Measurements from ENCODE around the gene SYDE1. TPM values are rescaled to one million over a fixed set of nuclear protein-coding genes. Genes with fewer than 3 reads are reported as not detected.
"Not testable (repeated sequence)": the region's sequence is repeated elsewhere in the genome, so short reads cannot be mapped to it uniquely, and the experiment has no call there.

The SYDE1 gene
- total RNA-seq, 2 experiments from 2014 or later, result 1.1 to 1.8 TPM

DNA sequence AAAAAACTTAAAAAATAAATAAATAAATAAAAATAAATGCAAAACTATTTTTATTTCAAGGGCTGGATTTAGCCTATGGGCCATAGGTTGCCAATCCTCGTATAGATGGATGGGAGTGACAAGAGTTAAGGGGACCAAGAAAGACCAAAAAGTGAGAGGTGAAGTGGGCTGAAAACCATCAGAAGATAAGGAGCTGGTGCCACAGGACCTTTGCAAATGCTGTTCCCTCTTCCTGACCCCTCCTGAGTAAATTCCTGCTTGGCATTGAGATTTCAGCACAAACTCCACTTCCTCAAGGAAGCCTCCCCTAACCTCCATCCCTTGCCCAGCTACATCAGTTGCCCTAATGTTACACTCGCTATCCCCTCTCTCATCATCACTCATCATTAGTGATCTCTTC lies 14.2 kb upstream of the SYDE1 start:
- POLR2A ChIA-PET, result no interaction called here
- H3K4me3 Mint-ChIP-seq, result no peak overlapping the region
- no peaks in the 10 kb centered on the region for H3K36me3 Mint-ChIP-seq (ENCODE audit: low read depth)
- DNase-seq, result no peak
- intact Hi-C loops (cut with micrococcal nuclease), result no loop called here
- CTCF ChIA-PET, result interaction anchor here (0.7 to 5.7 kb wide), 9 partner anchors 9 to 326 kb away, joined by 3 to 66 read pairs (median 7); partner anchors contain the start of genes AKAP8L and SYDE1
- TF ChIP-seq CTCF (IDR thresholded peaks at IDR 0.05), result no peak
- ATAC-seq, result no peak
- H3K9me3 Mint-ChIP-seq, result no peaks in the 10 kb centered on the region
- H3K27me3 Mint-ChIP-seq, result peaks cover 4% of the 10 kb centered on the region
- H3K4me1 Mint-ChIP-seq (ENCODE audit: low read depth), result peaks cover 4% of the 10 kb centered on the region
- H3K27ac Mint-ChIP-seq, result no peak overlapping the region

- intact Hi-C loops (cut with micrococcal nuclease), result no loop called here
- DNase-seq, result no peak
- Mint-ChIP-seq H3K27me3 (peaks cover 1% of the 10 kb centered on the region), H3K4me1 (ENCODE audit: low read depth) (peaks cover 4% of the 10 kb centered on the region), H3K27ac (no peak overlapping the region), H3K4me3 (no peak overlapping the region), H3K9me3 (no peaks in the 10 kb centered on the region), H3K36me3 (ENCODE audit: low read depth) (no peaks in the 10 kb centered on the region)
- ChIA-PET CTCF (no interaction called here), POLR2A (no interaction called here)
- ATAC-seq, result no peak
- no peak for TF ChIP-seq CTCF (IDR thresholded peaks at IDR 0.05)
Measured at GRCh38 chr19:15096223-15096622, 11.0 kb upstream of the SYDE1 start.

GRCh38 chr19:15097980-15098379 lies 9.2 kb upstream of the SYDE1 start:
- intact Hi-C loops (cut with micrococcal nuclease); CTCF ChIA-PET; DNase-seq; POLR2A ChIA-PET; H3K4me3 Mint-ChIP-seq; H3K27ac Mint-ChIP-seq; H3K4me1 Mint-ChIP-seq (ENCODE audit: low read depth); H3K27me3 Mint-ChIP-seq; H3K36me3 Mint-ChIP-seq (ENCODE audit: low read depth); H3K9me3 Mint-ChIP-seq; ATAC-seq: not testable (repeated sequence)

GRCh38 chr19:15098460-15098859 lies 8.7 kb upstream of the SYDE1 start:
- H3K9me3 Mint-ChIP-seq, result peaks cover 10% of the 10 kb centered on the region
- ATAC-seq, result no peak
- H3K4me3 Mint-ChIP-seq, result no peak overlapping the region
- peaks cover 1% of the 10 kb centered on the region for H3K36me3 Mint-ChIP-seq (ENCODE audit: low read depth)
- ChIA-PET CTCF (no interaction called here), POLR2A (no interaction called here)
- peaks cover 1% of the 10 kb centered on the region for H3K27me3 Mint-ChIP-seq
- intact Hi-C loops (cut with micrococcal nuclease), result no loop called here
- H3K4me1 Mint-ChIP-seq (ENCODE audit: low read depth), result no peaks in the 10 kb centered on the region
- no peak for TF ChIP-seq CTCF (IDR thresholded peaks at IDR 0.05)
- no peak overlapping the region for H3K27ac Mint-ChIP-seq
- no peak for DNase-seq

DNA sequence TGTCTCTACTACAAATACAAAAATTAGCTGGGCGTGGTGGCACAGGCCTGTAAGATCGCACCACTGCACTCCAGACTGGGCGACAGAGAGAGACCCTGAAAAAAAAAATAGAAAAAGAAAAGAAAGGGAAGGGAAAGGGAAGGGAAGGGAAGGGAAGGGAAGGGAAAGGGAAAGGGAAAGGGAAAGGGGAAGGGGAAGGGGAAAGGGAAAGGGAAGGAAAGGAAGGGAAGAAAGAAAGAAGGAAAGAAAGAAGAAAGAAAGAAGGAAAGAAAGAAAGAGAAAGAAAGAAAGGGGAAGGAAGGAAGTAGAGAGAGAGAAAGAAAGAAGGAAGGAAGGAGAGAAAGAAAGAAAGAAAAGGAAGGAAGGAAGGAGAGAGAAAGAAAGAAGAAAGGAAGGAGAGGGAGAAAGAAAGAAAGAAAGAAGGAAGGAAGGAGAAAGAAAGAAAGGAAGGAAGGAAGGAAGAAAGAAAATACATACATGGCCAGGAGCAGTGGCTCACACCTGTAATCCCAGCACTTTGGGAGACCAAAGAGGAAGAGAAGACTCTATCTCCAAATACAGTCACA lies 8.1 kb upstream of the SYDE1 start:
- Mint-ChIP-seq H3K9me3 (peaks cover 14% of the 10 kb centered on the region), H3K27me3 (peaks cover 1% of the 10 kb centered on the region), H3K4me1 (ENCODE audit: low read depth) (no peaks in the 10 kb centered on the region), H3K36me3 (ENCODE audit: low read depth) (peaks cover 3% of the 10 kb centered on the region), H3K27ac (no peak overlapping the region), H3K4me3 (no peak overlapping the region)
- ChIA-PET POLR2A (no interaction called here), CTCF (interaction anchor here (0.7 to 4.2 kb wide), 2 partner anchors 12 to 53 kb away, joined by 3 to 88 read pairs; no protein-coding TSS in a partner anchor)
- no peak for DNase-seq
- ATAC-seq, result no peak
- intact Hi-C loops (cut with micrococcal nuclease), result no loop called here
- TF ChIP-seq CTCF (IDR thresholded peaks at IDR 0.05), result no peak

Data from activated CD8-positive, alpha-beta T cell treated with anti-CD3 and anti-CD28 coated beads for 36 hours (primary cell).